Heart right ventricle (tissue), 16 donors: ENCODE measurements around the gene TMEM158. TPM values are rescaled to one million over a fixed set of nuclear protein-coding genes. Genes with fewer than 3 reads are reported as not detected.

Source experiments
- ATAC-seq, 8 donors: fragments of 200-7000 bp; cut with Tn5 transposase; one replicate each; pipeline ENCODE4 v1.9.1; 2020; ENCODE audit warnings: mild to moderate bottlenecking in 8 of 8, moderate library complexity in 8 of 8, moderate number of reproducible peaks in 1 of 8
- DNase-seq, 2 donors: peaks; one replicate each; pipeline ENCODE4 v3.0.0-alpha.2; 2020
- H3K27ac ChIP-seq, 10 donors: fragments of 200-600 bp; sonication (generic) in 2 of 10; one replicate each; pipeline versions ENCODE4 v1.5.0 to v1.8.0; 2020 to 2022; ENCODE audit warnings: mild to moderate bottlenecking in 3 of 10
- H3K27me3 ChIP-seq, 7 donors: fragments of 200-600 bp; one replicate each; pipeline ENCODE4 v1.8.0; 2021 to 2022; ENCODE audit warnings: mild to moderate bottlenecking in 2 of 7
- H3K36me3 ChIP-seq, 9 donors: fragments of 200-600 bp; sonication (generic) in 1 of 9; one replicate each; pipeline versions ENCODE4 v1.5.0 to v1.8.0; 2020 to 2022; ENCODE audit warnings: mild to moderate bottlenecking in 2 of 9
- H3K4me1 ChIP-seq, 9 donors: fragments of 200-600 bp; sonication (generic) in 1 of 9; one replicate each; pipeline versions ENCODE4 v1.5.0 to v1.8.0; 2020 to 2022; ENCODE audit warnings: mild to moderate bottlenecking in 4 of 9
- H3K4me3 ChIP-seq, 10 donors: fragments of 200-600 bp; sonication (generic) in 2 of 10; one replicate each; pipeline versions ENCODE4 v1.5.0 to v1.8.0; 2020 to 2022; ENCODE audit warnings: mild to moderate bottlenecking in 7 of 10, moderate library complexity in 2 of 10
- H3K9me3 ChIP-seq, 11 donors: fragments of 200-600 bp in 10 of 11; sonication (generic) in 2 of 11; one replicate each; pipeline versions ENCODE4 v1.5.0 to v1.8.0; 2013 to 2022; ENCODE audit warnings: mild to moderate bottlenecking in 2 of 11, control low read depth in 1 of 11, moderate library complexity in 1 of 11
- WGBS, 2 donors: extraction: QIAGEN DNeasy Blood & Tissue Kit; methylation state at CpG; one replicate each; pipeline ENCODE4 v1.1.7; 2013; ENCODE audit warnings: inconsistent platforms in 1 of 2; 5-methylcytosine and 5-hydroxymethylcytosine counted together
- intact Hi-C, 10 donors: fragments of 100-400 bp; cut with DNase I; formaldehyde crosslinking; loops; one replicate each; pipeline versions ENCODE4 v1.11.1 to v1.14.2; 2022
- polyA plus RNA-seq, 2 donors: library from polyadenylated mRNA; stranded (reverse); fragments of 200-250 nt; gene quantifications; one replicate each; pipeline ENCODE4 v1.2.3, GENCODE V29; 2013
- total RNA-seq, 10 donors: library from RNA; stranded (reverse); fragmentation: NEBNext Ultra II Directional in 3 of 10; extraction: Animal tissue kit (Norgen Biotek cat#: 25700) in 3 of 10; gene quantifications; one replicate each; pipeline versions ENCODE4 v1.2.1 to v1.2.4, GENCODE V29; 2021 to 2023
- TF ChIP-seq, protein P1 (sequence below), 9 donors: fragments of 200-600 bp; sonication (generic) in 2 of 9; IDR thresholded peaks; one replicate each; pipeline versions ENCODE4 v1.5.0 to v1.8.0; 2021 to 2022; ENCODE audit warnings: antibody characterized with exemption in 9 of 9, mild to moderate bottlenecking in 5 of 9, moderate library complexity in 1 of 9
- donor health status: Arrhythmogenic right ventricular cardiomyopathy.
- donor health status: ischemic (EF 13 %, LVEDD 7.1; RV severe dilation, severe dysfunction).
- donor health status: healthy with polysubstance abuse.
- donor health status: DM: no; HTN: yes; CAD: no.
- donor health status: DM: no; HTN: no; CAD: no.
- donor health status: ischemic (EF 25% LVEDD 6.9; RV normal size, moderate dysfunction).
- donor health status: ischemic (EF 25% LVEDD 5.7; RV mildly dilated, moderate dysfunction).
- donor health status: healthy.
- donor health status: DM: yes; HTN: yes; CAD: no.
- donor health status: Ischemic cardiomyopathy.
- donor health status: ischemic (EF 35%, LVEDD 5.7; RV mildly dilated, moderate dysfunction).
- donor health status: nonischemic (EF 11% LVEDD 7.7; RV severe dilation, severe dysfunction).
- donor health status: DM: yes; HTN: yes; CAD: no.
- donor health status: PGD.
- donor health status: ischemic (EF 29% LVEDD 5.4; RV normal size, mild dysfunction).
- donor health status: nonischemic (EF 23%, LVEDD 6.1; RV moderate dilation, normal function).

Gene TMEM158
- total and polyA plus RNA-seq, 12 donors: 0.32 to 1.0 (median 0.50) TPM

DNA sequence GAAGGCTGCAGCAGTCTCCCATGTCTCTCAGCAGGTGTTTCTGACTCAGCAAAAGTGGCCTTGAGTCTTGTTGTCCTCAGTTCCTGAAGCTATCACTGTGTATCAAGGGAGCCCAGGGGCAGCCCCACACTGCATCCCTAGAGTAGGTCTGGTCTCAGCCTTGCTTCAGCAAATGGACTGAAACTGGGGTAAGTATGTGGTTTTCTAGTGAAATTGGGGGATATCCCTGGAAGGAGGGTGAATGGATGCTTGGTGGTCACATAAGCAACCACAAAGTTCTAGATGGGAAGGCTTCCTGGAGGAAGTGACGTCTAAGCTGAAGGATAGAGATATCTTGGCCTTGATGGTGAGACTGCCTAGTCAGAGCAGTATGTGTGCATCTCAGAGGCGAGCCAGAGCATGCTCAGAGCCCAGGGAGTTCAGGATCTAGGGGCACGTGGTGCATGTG, 38.4 kb downstream of the TMEM158 start:
- ATAC-seq (no peak), DNase-seq (no peak)
- H3K27me3 ChIP-seq: peaks cover 0 to 4% (median 0%) of the 10 kb centered on the region in 7 donors
- H3K4me3 ChIP-seq: no peak overlapping the region
- TF ChIP-seq, protein P1, sequence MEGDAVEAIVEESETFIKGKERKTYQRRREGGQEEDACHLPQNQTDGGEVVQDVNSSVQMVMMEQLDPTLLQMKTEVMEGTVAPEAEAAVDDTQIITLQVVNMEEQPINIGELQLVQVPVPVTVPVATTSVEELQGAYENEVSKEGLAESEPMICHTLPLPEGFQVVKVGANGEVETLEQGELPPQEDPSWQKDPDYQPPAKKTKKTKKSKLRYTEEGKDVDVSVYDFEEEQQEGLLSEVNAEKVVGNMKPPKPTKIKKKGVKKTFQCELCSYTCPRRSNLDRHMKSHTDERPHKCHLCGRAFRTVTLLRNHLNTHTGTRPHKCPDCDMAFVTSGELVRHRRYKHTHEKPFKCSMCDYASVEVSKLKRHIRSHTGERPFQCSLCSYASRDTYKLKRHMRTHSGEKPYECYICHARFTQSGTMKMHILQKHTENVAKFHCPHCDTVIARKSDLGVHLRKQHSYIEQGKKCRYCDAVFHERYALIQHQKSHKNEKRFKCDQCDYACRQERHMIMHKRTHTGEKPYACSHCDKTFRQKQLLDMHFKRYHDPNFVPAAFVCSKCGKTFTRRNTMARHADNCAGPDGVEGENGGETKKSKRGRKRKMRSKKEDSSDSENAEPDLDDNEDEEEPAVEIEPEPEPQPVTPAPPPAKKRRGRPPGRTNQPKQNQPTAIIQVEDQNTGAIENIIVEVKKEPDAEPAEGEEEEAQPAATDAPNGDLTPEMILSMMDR (IDR thresholded peaks at IDR 0.05): no peak
- no peak overlapping the region for H3K27ac ChIP-seq
- H3K36me3 ChIP-seq: no peaks in the 10 kb centered on the region
- peaks cover 0 to 5% (median 0%) of the 10 kb centered on the region in 9 donors for H3K4me1 ChIP-seq
- WGBS, 2 donors: 68 to 84% methylated on average over 3 of the region's 3 CpGs
- intact Hi-C loops: no loop called here
- H3K9me3 ChIP-seq: no peaks in the 10 kb centered on the region

DNA sequence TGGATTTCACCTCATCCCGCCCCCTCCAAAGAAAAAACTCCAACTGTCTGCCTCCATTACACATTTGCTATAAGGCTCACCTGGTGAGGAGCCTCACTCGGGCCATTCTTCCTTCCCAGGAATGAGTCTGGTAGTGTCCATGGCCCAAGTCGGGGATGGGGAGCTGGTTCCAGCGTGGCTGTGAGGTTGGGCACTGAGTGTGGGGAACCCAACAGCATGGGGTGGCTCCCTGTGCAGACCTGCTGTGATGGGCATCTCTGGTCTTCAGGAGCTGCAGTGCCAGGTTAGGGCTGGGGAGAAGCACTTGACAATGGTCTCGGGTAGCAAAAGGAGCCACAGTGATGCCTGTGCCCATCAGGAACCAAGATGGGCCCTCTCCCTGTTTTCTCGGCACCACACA, 39.2 kb downstream of the TMEM158 start:
- no peak overlapping the region for H3K4me3 ChIP-seq
- WGBS, 2 donors: 90 to 93% methylated on average over 6 of the region's 6 CpGs
- intact Hi-C loops: no loop called here
- no peaks in the 10 kb centered on the region for H3K36me3 ChIP-seq
- H3K27ac ChIP-seq: no peak overlapping the region
- no peak for DNase-seq
- TF ChIP-seq, protein P1 (IDR thresholded peaks at IDR 0.05): no peak
- ATAC-seq: no peak
- peaks cover 0 to 5% (median 0%) of the 10 kb centered on the region in 9 donors for H3K4me1 ChIP-seq
- peaks cover 0 to 4% (median 0%) of the 10 kb centered on the region in 7 donors for H3K27me3 ChIP-seq
- no peaks in the 10 kb centered on the region for H3K9me3 ChIP-seq

DNA sequence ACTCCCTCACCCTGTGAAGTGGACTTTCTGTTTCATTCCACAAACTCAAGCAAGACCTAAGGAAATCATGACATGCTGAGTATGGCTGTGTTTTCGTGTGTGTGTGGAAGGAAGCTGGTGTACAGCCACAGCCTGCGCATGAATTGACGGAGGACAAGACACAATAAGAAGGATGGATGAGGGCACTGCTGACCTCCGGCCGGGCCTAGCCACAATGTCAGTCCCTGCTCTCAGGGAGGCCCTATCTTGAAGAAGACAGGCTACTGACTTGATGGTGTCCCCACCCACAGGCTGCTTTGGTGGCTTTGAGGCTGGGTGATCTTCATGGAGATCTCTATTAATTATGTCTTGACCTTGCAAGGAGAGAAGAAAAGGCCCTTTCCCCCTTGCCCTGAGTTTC, 40.6 kb downstream of the TMEM158 start:
- 83 to 86% methylated on average over 5 of the region's 5 CpGs for WGBS, 2 donors

DNA sequence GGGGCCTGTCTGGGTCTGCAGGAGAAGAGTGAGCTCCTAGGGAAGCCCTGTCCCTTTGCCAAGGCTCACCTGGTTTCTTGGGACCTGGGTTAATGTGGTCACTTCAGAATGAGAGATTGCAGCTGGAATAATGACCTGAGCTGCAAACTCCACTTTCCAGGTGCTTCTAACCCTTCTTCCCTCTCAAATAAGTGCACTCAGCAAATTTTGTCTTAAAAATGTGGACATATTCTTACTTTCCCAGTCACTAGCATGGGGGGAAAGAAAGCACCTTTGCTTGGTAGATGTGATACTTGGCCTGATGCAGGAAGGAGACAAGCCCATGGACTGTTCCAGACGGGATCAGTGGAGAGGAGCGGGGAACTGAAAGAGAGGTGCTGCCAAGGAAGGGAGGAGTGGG, 41.0 kb downstream of the TMEM158 start:
- H3K9me3 ChIP-seq: no peaks in the 10 kb centered on the region
- 86% methylated on average over 2 of the region's 2 CpGs for WGBS, 2 donors

More for the DNA sequence above, 40.6 kb downstream of the TMEM158 start:
- H3K9me3 ChIP-seq: no peaks in the 10 kb centered on the region
- H3K4me1 ChIP-seq: peaks cover 0 to 5% (median 0%) of the 10 kb centered on the region in 9 donors
- peaks cover 0 to 4% (median 0%) of the 10 kb centered on the region in 7 donors for H3K27me3 ChIP-seq
- no peak overlapping the region for H3K27ac ChIP-seq
- TF ChIP-seq, protein P1 (IDR thresholded peaks at IDR 0.05): no peak
- H3K36me3 ChIP-seq: no peaks in the 10 kb centered on the region
- DNase-seq (no peak), ATAC-seq (no peak)
- intact Hi-C loops: no loop called here
- H3K4me3 ChIP-seq: no peak overlapping the region

More for the DNA sequence above, 41.0 kb downstream of the TMEM158 start:
- intact Hi-C loops: no loop called here
- no peak overlapping the region for H3K4me3 ChIP-seq
- DNase-seq: no peak
- peaks cover 0 to 6% (median 0%) of the 10 kb centered on the region in 7 donors for H3K27me3 ChIP-seq
- no peaks in the 10 kb centered on the region for H3K36me3 ChIP-seq
- H3K27ac ChIP-seq: no peak overlapping the region
- TF ChIP-seq, protein P1 (IDR thresholded peaks at IDR 0.05): no peak
- peaks cover 0 to 5% (median 0%) of the 10 kb centered on the region in 9 donors for H3K4me1 ChIP-seq
- ATAC-seq: no peak
